HG03280 (cell line): ENCODE measurements around the gene EPYC.
"Not testable (repeated sequence)": the region's sequence is repeated elsewhere in the genome, so short reads cannot be mapped to it uniquely, and the experiment has no call there.

Experiments used
- ATAC-seq: cut with Tn5 transposase; IDR thresholded peaks from one replicate; pipeline ENCODE4 v1.9.1; 2021; ENCODE audit warnings: mild to moderate bottlenecking, moderate library complexity; ENCODE audit not compliant: unreplicated experiment

Gene EPYC

DNA sequence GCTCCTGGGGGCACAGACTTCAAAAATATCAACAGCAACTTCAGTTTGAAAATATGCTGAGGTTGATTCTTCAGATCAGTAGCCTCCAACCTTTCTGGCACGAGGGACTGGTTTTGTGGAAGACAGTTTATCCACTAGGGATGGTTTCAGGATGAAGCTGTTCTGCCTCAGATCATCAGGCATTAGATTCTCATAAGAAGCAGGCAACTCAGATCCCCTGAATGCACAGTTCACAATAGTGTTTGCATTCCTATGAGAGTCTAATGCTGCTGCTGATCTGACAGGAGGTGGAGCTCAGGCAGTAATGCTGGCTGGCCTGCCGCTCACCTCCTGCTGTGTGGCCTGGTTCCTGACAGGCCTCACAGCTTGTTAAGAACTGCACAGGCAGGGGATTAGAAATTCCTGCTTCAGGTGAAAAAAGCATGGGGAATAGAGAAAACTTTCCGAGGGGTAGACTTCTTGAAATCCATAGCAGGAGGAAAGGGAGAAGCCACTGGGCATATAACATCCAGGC lies 12.8 kb downstream of the EPYC start:
- no peak for ATAC-seq

- ATAC-seq: no peak
These were observed 14.2 kb downstream of the EPYC start for GRCh38 chr12:90990611-90991010.

GRCh38 chr12:90989686-90990111 lies 15.1 kb downstream of the EPYC start:
- ATAC-seq: no peak

- no peak for ATAC-seq
These were observed 17.3 kb downstream of the EPYC start for GRCh38 chr12:90987520-90987919.

- no peak for ATAC-seq
These were observed 17.7 kb downstream of the EPYC start for GRCh38 chr12:90987101-90987500.

DNA sequence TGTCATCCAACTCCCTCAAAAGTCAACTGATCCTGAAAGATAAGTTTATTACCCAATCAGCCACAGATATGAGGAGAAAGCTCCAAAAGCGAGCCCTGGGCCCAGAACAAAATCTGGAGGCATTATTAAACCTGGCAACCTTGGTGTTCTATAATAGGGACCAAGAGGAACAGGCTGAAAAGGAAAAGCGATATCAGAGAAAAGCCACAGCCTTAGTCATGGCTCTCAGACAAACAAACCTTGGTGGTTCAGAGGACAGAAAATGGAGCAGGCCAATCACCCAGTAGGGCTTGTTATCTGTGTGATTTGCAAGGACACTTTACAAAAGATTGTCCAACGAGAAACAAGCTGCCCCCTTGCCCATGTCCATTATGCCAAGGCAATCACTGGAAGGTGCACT lies 19.4 kb downstream of the EPYC start:
- ATAC-seq: not testable (repeated sequence)

- no peak for ATAC-seq
These were observed 20.7 kb downstream of the EPYC start for GRCh38 chr12:90984114-90984513.

DNA sequence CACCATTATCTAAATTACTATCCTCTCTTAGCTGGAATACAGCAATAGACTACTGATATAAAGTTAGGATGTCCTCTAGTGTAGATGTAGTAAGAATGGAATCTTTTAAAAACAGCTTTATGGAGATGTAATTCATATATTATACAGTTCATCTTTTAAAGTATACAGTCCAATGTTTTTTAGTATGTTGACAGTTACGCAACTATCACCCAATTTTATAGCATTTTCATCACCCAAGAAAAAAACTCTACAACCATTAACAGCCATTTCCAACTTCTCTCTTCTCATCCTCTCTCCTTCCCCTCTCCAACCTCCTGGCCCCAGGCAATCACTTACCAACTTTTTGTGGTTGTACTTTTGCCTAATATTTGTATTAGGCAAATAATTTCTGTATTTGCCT lies 22.6 kb downstream of the EPYC start:
- no peak for ATAC-seq

DNA sequence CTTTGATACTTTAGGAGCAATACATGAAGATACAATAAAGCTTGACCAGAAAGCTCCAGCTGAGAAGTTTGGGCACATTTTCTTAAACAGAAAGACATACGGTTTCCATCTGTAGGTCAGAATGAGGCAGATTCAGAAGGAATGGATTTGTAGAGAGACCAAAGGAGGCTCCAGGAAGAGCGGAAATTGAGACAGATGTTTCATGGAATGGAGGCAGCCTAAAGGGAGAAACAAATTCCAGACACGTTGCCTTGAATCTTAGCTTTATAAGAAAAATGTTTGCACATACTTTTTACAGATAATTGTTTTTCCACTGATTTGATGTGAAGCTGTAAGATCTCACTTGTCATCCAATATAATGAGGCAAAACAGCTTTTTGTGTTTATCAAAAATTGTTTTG lies 24.8 kb downstream of the EPYC start:
- no peak for ATAC-seq

DNA sequence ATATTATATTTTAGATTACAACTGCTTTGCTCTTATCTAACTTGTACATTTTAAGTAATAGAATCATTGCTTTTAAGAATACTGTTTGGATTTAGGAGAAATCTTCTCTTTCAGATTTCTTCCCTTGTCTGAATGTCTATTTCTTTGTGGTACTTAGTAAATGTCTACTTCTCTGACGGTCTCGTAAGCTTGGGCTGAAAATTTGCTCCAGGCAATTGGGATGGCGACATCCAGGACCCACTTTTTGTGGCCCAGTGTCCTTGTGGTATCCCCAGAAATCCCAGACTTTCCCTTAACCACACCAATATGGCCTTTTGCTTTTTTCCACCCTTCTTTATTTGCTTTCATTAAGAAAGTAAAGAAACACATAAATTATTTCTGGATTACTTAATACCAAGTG lies 25.8 kb downstream of the EPYC start:
- no peak for ATAC-seq

DNA sequence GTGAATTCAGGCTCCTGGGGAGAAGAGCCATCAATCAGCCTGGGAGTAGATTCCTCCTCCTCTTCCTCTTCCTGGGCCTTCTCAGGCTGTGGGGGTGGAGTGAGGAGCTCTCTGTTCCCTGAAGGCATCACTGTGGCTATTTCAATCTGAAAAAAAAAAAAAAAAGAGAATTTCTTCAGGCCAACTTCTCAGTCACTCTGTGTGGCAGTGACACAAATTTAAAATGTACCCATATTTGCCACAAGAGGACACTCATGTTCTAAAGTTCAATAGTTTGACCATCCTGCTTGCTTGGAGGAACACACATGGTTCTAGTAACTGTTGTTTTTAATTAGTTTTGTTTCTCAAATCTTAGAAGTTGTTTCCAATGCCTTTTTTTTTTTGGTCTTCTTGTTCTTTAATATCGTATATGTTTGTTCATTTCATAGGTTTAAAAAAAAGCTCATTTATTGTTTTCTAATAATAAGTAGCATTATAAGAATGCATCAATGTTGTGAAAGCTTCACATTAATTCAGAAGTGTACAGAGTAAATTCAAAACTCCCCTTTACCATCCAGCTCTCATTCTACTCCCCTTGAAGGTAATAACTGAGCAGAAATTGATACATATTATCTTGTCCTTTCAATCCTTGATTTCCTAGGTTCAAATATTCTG lies 26.5 kb downstream of the EPYC start:
- ATAC-seq: peak; percentile 95

DNA sequence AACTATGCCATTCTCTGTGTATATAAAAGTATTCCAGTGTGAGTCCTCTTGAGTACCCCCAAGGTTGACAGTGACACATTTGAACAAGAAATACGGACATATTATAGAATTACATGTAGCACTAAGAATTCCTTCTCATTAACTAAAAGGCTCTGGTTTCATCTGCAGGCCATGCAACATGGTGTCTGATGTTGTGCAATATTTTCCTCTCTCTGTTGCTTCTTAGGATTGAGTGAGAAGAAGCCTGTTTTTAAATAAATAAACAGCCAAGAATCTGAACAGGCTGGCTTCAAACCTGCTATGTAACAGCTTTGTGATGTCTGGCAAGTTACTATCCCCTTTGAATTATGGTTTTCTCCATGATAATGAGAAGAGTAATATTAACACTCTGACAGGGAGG lies 27.5 kb downstream of the EPYC start:
- no peak for ATAC-seq

DNA sequence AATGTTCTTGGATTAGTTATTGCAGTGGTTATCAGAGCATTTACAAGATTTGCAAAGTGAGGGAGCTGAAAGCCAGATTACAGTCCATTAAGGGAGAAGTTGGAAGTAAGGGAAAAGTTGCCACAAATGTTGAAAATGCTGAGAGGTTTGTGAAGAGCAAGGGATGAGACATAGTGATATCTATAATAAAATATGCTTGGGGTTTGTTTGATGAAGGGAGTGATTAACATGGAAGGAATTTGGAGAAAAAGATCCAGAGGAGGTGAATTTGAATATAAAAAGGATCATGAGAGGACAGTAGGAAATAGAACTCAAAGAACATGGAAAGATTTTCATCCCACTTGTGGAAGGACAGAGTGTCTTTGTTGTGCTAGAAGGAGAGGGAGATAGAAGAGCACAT lies 30.5 kb downstream of the EPYC start:
- no peak for ATAC-seq

DNA sequence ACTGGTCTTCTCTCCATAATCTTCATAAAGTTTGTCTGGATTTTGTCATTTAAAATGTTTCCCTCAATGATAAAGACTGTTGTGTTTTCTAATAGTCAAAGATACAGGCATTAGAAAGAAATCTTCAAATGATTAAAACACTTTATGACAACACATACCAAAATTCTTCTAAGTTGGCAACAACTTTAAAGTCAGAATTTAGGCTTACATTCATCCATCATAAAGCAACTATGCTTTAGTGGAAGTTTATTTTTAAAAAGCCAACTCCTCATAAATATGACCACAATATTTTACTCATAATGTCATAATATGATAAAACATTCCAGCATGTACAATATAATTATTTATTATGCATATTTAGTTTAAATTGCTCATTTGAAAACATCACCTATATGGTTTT lies 32.5 kb downstream of the EPYC start:
- ATAC-seq: no peak

DNA sequence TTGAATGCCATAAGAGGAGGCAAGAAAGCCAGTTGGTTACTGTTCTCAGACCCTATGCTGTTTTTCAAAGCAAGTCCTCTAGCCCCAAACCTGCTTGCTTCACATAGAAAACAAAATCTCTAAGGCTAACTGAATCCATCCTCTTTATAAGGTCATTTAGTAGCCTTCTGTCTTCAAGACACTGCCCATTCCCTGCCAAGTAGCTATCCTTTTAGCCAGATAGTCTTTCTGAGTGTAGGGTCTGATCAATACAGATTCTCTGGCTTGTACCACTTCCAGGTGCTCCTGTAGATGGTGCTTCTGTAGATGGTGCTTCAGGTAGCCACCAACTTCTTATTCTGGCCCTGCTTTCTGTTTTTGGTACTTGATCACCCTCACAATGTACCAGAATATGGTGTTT lies 33.9 kb downstream of the EPYC start:
- no peak for ATAC-seq

DNA sequence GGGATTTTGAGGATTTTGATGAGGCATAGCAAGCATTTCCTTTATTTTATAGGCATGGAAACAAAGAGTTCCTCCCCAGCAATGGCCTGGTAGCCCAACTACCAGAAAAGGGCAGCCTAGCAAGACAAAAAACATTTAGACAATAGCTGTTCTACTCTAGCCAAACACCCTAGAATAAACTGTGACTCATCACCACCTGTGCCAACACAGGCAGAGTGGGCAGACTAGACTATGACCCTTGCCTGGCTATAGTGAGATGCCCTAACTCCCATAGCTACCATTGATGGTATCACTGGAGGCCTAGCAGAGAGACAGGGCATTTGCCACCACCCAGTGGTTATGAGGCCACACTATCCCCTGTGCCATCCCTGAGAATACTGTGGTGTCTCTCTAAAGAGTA lies 34.3 kb downstream of the EPYC start:
- no peak for ATAC-seq

DNA sequence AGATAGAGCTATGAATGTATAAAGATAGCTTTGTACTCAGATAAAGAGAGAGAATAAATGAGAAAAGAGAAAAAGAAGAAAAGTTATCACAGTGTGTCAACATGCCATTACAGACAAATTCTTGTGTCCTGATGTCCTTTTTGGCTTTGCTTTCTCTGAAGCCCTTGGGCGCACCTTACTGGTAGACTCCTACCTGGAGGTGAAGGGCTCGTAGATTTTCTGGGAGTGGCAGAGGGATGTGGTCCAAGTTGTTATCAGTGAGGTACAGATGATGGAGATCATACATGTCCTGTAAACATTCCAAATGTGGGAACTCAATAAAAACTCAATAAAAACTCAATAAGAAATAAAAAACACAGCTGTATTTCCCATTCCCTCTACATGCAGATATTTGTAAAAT lies 34.9 kb downstream of the EPYC start:
- ATAC-seq: no peak

GRCh38 chr12:90969346-90969745 lies 35.4 kb downstream of the EPYC start:
- ATAC-seq: no peak

DNA sequence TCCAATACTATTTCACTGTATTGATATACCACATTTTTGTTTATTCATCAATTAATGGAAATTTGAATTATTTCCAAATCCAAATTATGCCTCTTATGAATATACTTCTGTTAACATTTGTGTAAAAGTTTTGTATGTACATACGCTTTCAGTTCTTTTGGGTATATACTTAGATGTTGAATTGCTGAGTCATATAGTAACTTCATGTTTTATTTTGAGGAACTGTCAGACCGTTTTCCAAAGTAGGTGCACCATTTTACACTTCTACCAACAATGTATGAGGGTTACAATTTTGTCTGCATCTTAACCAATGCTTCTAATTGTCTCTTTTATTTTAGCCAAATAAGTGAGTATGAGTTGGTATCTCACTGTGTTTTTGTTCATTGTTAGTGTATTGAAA lies 39.6 kb downstream of the EPYC start:
- ATAC-seq: no peak

- no peak for ATAC-seq
These were observed 40.2 kb downstream of the EPYC start for GRCh38 chr12:90964616-90965015.

GRCh38 chr12:90963946-90964345 lies 40.8 kb downstream of the EPYC start:
- no peak for ATAC-seq

- ATAC-seq: no peak
These were observed 43.6 kb downstream of the EPYC start for GRCh38 chr12:90961154-90961553.

DNA sequence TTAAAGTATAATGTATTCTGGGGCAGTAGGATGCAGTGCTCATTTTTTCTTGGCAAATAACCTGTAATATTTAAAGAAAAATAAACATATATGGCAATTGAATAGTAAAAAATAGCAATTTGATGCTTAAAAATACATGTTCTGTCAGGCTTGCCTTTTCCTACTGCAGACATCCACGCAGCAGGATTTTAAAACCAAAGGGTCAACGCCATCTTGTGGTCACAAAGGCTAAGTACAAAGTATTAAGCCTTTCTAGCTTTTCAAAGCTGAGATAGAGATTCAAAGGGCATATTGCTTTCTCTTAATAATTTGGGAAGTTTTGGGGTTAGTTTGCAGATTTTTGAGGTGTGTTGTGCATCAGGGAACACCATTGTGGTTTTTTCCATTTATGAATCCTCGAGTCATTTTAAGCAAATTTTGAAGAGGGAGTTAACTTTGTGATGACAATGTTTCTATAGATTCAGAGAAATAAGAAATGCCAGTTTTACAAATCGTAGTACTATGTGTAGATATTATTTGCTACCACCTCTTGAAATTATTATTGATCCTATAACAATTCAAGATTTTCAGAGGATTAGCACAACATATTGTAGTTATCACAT lies 45.1 kb downstream of the EPYC start:
- peak; percentile 84 for ATAC-seq
